HEK293T (cell line): ENCODE results near the gene TTC5.

Experiments
- CTBP1 ChIP-seq: fragments of 450-650 bp; IDR thresholded peaks from 2 replicates; pipeline ENCODE4 v1.6.1; 2016; ENCODE audit warnings: borderline replicate concordance
- FOXA1 ChIP-seq: fragments of 450-650 bp; IDR thresholded peaks from 2 replicates; pipeline ENCODE4 v1.6.1; 2016; ENCODE audit warnings: mild to moderate bottlenecking
- FOXK2 ChIP-seq: fragments of 450-650 bp; IDR thresholded peaks from 2 replicates; pipeline ENCODE4 v1.6.1; 2016; ENCODE audit warnings: mild to moderate bottlenecking
- L3MBTL2 ChIP-seq: fragments of 450-650 bp; conservative IDR thresholded peaks from 2 replicates; pipeline ENCODE4 v1.6.1; 2016; ENCODE audit warnings: mild to moderate bottlenecking
- LEF1 ChIP-seq: fragments of 450-650 bp; IDR thresholded peaks from 2 replicates; pipeline ENCODE4 v1.6.1; 2017; ENCODE audit warnings: mild to moderate bottlenecking, borderline replicate concordance
- SP1 ChIP-seq: fragments of 450-650 bp; IDR thresholded peaks from 2 replicates; pipeline ENCODE4 v1.6.1; 2017
- ZNF384 ChIP-seq: fragments of 450-650 bp; IDR thresholded peaks from 2 replicates; pipeline ENCODE4 v1.6.1; 2016

DNA sequence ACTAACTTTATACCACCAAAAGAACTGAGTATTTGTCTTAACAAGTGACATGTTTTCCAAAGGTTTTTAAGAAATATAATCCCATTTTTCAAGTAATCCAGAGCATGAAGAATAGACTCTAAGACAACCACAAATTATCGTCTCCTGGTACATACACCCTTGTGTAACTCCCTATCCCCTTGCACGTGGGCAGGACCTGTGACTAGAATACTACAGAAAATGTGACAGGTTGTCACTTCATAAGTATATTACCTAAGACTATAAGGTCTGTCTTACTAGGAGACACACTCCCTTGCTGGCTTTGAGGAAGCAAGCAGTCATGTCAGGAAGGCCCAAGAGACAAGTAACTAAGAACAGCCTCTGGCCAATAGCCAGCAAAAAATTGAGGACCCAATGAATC lies 8.3 kb upstream of the TTC5 start:
- no peak for TF ChIP-seq FOXK2
- no peak for TF ChIP-seq SP1
- no peak for TF ChIP-seq FOXA1
- TF ChIP-seq ZNF384: no peak
- TF ChIP-seq CTBP1: no peak
- no peak for TF ChIP-seq L3MBTL2
- TF ChIP-seq LEF1: no peak
